VCaP (cell line): ENCODE data around the gene COL26A1.
A peak's percentile ranks its signal among the peaks of the same experiment; 100 is the strongest.
"Not testable (repeated sequence)": the region's sequence is repeated elsewhere in the genome, so short reads cannot be mapped to it uniquely, and the experiment has no call there.

Experiments used
- H3K27ac ChIP-seq: fragments of 450-650 bp; 2 replicates; pipeline ENCODE4 v1.5.1; 2017
- TF ChIP-seq, protein P1 (sequence below): fragments of 450-650 bp; conservative IDR thresholded peaks from 2 replicates; pipeline ENCODE4 v1.5.1; 2017; ENCODE audit warnings: mild to moderate bottlenecking, moderate library complexity

The COL26A1 gene

DNA sequence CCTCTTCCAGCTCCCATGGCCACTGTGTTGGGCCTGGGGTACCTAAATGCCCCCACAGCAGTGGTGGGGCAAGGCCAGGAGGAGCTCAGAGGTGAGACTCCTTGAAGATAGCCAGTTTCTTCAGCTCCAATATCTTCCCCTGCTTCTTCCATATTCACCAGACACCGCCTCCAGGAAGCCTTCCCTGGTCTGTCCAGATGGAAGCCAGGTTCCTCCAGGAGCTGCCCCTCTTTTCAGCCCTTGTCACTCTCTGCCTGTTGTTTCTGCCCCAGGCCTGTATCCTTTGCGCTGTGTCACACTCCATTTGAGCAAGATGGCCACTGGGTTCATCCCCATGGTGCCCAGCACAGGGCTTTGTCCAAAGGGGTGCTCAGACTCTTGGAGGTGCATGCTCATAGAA, 138.7 kb downstream of the COL26A1 start:
- TF ChIP-seq, protein P1, sequence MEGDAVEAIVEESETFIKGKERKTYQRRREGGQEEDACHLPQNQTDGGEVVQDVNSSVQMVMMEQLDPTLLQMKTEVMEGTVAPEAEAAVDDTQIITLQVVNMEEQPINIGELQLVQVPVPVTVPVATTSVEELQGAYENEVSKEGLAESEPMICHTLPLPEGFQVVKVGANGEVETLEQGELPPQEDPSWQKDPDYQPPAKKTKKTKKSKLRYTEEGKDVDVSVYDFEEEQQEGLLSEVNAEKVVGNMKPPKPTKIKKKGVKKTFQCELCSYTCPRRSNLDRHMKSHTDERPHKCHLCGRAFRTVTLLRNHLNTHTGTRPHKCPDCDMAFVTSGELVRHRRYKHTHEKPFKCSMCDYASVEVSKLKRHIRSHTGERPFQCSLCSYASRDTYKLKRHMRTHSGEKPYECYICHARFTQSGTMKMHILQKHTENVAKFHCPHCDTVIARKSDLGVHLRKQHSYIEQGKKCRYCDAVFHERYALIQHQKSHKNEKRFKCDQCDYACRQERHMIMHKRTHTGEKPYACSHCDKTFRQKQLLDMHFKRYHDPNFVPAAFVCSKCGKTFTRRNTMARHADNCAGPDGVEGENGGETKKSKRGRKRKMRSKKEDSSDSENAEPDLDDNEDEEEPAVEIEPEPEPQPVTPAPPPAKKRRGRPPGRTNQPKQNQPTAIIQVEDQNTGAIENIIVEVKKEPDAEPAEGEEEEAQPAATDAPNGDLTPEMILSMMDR = no peak
- no peak overlapping the region for H3K27ac ChIP-seq

DNA sequence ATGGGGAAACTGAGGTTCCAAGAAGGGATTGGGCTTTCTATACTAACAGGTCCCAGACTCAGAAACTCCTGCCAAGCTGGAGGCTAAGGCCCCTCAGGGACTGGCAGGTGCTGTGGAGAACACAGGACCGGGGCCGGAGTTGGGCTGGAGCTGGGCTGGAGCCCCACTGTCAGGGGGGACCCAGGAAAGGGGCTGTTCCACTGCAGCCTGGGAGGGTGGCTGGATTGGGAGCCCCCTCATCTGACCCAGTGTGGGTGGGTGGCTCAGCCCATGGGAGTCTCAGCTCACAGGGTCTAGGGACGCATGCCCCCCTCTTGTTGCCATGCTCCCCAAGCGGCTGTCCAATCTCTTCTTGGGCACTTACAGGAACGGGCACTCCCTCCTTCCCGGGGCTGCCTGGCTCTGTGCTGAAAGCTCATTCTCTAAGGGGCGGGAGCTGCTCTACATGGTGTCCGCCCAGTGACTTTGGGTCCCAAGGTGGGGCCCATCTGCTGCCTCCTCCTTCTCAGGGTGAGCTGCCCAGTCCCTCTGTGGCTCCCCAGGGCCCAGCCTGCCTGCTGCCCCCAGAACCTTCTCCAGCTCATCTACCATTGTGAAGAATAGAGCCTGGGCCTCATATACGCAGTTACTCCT, 139.9 kb downstream of the COL26A1 start:
- TF ChIP-seq, protein P1 = no peak
- H3K27ac ChIP-seq = no peak overlapping the region

DNA sequence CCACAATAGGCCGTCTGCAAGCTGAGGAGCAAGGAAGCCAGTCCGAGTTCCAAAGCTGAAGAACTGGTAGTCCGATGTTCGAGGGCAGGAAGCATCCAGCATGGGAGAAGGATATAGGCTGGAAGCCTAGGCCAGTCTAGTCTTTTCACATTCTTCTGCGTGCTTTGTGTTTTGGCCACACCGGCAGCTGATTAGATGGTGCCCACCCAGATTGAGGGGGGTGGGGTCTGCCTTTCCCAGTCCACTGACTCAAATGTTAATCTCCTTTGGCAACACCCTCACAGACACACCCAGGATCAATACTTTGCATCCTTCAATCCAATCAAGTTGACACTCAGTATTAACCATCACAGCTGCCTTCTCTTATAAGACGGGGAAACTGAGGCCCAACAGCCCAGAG, 142.8 kb downstream of the COL26A1 start:
- H3K27ac ChIP-seq = not testable (repeated sequence)

GRCh38 chr7:101506531-101506930, 143.9 kb downstream of the COL26A1 start:
- TF ChIP-seq, protein P1 = no peak
- no peak overlapping the region for H3K27ac ChIP-seq

- peak overlapping the region; percentile 43; the same call in 1 of the 2 replicates for H3K27ac ChIP-seq
- TF ChIP-seq, protein P1 = no peak
Measured at GRCh38 chr7:101507327-101507726, 144.7 kb downstream of the COL26A1 start.

GRCh38 chr7:101507791-101508252, 145.1 kb downstream of the COL26A1 start:
- TF ChIP-seq, protein P1 = peak; percentile 98
- peak overlapping the region; percentile 43; the same call in 1 of the 2 replicates for H3K27ac ChIP-seq

GRCh38 chr7:101510297-101510696, 147.6 kb downstream of the COL26A1 start:
- TF ChIP-seq, protein P1 = no peak
- no peak overlapping the region for H3K27ac ChIP-seq

- no peak overlapping the region for H3K27ac ChIP-seq
- TF ChIP-seq, protein P1 = no peak
Measured at GRCh38 chr7:101511965-101512364, 149.3 kb downstream of the COL26A1 start.
